T follicular helper cell (primary cell): ENCODE data around the gene NOC4L.

Source experiments
- DNase-seq: peaks from one replicate; pipeline ENCODE4 v3.0.0-alpha.2; 2020; ENCODE audit warnings: low read depth

Gene NOC4L

GRCh38 chr12:132156573-132157325 lies 12.5 kb downstream of the NOC4L start:
- DNase-seq: no peak

- DNase-seq: no peak
Measured at GRCh38 chr12:132157733-132158409, 13.6 kb downstream of the NOC4L start.

GRCh38 chr12:132158677-132159554 lies 14.7 kb downstream of the NOC4L start:
- no peak for DNase-seq

GRCh38 chr12:132159555-132160003 lies 15.3 kb downstream of the NOC4L start:
- DNase-seq: no peak

GRCh38 chr12:132160016-132160415 lies 15.8 kb downstream of the NOC4L start:
- DNase-seq: no peak

GRCh38 chr12:132160601-132161035 lies 16.4 kb downstream of the NOC4L start:
- DNase-seq: no peak

GRCh38 chr12:132161036-132161781 lies 17.0 kb downstream of the NOC4L start:
- no peak for DNase-seq

- no peak for DNase-seq
Measured at GRCh38 chr12:132161796-132162507, 17.7 kb downstream of the NOC4L start.

GRCh38 chr12:132162508-132163031 lies 18.3 kb downstream of the NOC4L start:
- no peak for DNase-seq

GRCh38 chr12:132163041-132163910 lies 19.0 kb downstream of the NOC4L start:
- DNase-seq: no peak

- DNase-seq: no peak
Measured at GRCh38 chr12:132163911-132164288, 19.6 kb downstream of the NOC4L start.

GRCh38 chr12:132164426-132164825 lies 20.2 kb downstream of the NOC4L start:
- no peak for DNase-seq

GRCh38 chr12:132165584-132165983 lies 21.3 kb downstream of the NOC4L start:
- DNase-seq: no peak

GRCh38 chr12:132166093-132166492 lies 21.8 kb downstream of the NOC4L start:
- DNase-seq: no peak

- DNase-seq: no peak
Measured at GRCh38 chr12:132166801-132167591, 22.7 kb downstream of the NOC4L start.

GRCh38 chr12:132167611-132168310 lies 23.5 kb downstream of the NOC4L start:
- no peak for DNase-seq

- DNase-seq: no peak
Measured at GRCh38 chr12:132168311-132169031, 24.2 kb downstream of the NOC4L start.

GRCh38 chr12:132169376-132169775 lies 25.1 kb downstream of the NOC4L start:
- no peak for DNase-seq
